Measurements from ENCODE around the gene ROR1. TPM values are rescaled to one million over a fixed set of nuclear protein-coding genes. Genes with fewer than 3 reads are reported as not detected.

The ROR1 gene
- total and polyA plus RNA-seq, 2 donors (not counting 1 experiment from before 2014, with no cell fraction given), result 0.46 to 16.0 TPM

GRCh38 chr1:63935143-63935542 is 161.3 kb downstream of the ROR1 start:
- Histone ChIP-seq H2AFZ (ENCODE audit: insufficient read depth, low read depth, low read length, poor library complexity, severe bottlenecking) (no peak overlapping the region), H3K4me1 (ENCODE audit: control insufficient read depth in 2 of 2, insufficient read depth in 2 of 2, low read length in 2 of 2) (peaks cover 0 to 5% of the 10 kb centered on the region in 2 donors), H3K9ac (ENCODE audit: low read length) (no peak overlapping the region), H3K27ac (ENCODE audit: low read length in 2 of 2) (no peak overlapping the region), H4K20me1 (ENCODE audit: control insufficient read depth, insufficient read depth, low read length, poor library complexity, severe bottlenecking) (no peaks in the 10 kb centered on the region), H3K4me3 (ENCODE audit: control extremely low read depth in 1 of 5, extremely low read depth in 1 of 5, insufficient read depth in 1 of 5, low read depth in 2 of 5, low read length in 4 of 5) (no peak overlapping the region), H3K4me2 (replicated peaks; ENCODE audit: low read depth, low read length, poor library complexity, severe bottlenecking) (no peak overlapping the region), H3K36me3 (replicated peaks in 1 of 2; ENCODE audit: control extremely low read depth in 1 of 2, control insufficient read depth in 1 of 2, extremely low read depth in 1 of 2, insufficient read depth in 2 of 2, low read length in 1 of 2) (no peaks in the 10 kb centered on the region), H3K9me3 (ENCODE audit: control extremely low read depth in 1 of 3, control insufficient read depth in 2 of 3, insufficient read depth in 1 of 3, low read length in 2 of 3) (no peaks in the 10 kb centered on the region), H3K27me3 (replicated peaks in 1 of 4; ENCODE audit: control extremely low read depth in 1 of 4, control insufficient read depth in 3 of 4, insufficient read depth in 4 of 4, low read length in 3 of 4) (no peaks in the 10 kb centered on the region), H3K79me2 (ENCODE audit: control insufficient read depth, insufficient read depth, low read length) (no peaks in the 10 kb centered on the region)
- intact Hi-C loops (cut with micrococcal nuclease), result no loop called here
- Mint-ChIP-seq H3K4me1 (peaks cover 5% of the 10 kb centered on the region), H3K27me3 (no peaks in the 10 kb centered on the region), H3K27ac (no peak overlapping the region), H3K4me3 (no peak overlapping the region), H3K9me3 (ENCODE audit: insufficient read depth) (no peaks in the 10 kb centered on the region)
- no peak for ATAC-seq (ENCODE audit: low read depth)
- ChIA-PET CTCF (interaction anchor here (0.6 to 1.6 kb wide), 5 partner anchors 19 to 244 kb away, joined by 3 to 4 read pairs (median 3); no protein-coding TSS in a partner anchor), POLR2A (no interaction called here)
- DNase-seq, result no peak
- no peak for TF ChIP-seq EZH2 (IDR thresholded peaks at IDR 0.05; ENCODE audit: borderline replicate concordance, insufficient read depth, low read depth, low read length, poor library complexity, severe bottlenecking)
- no peak for TF ChIP-seq CTCF (IDR thresholded peaks at IDR 0.05)
- WGBS (ENCODE audit: insufficient coverage), result no CpG with 5 or more reads among the region's 1 CpG

GRCh38 chr1:63935553-63935952 is 161.7 kb downstream of the ROR1 start:
- Histone ChIP-seq H3K9me3 (ENCODE audit: control extremely low read depth in 1 of 3, control insufficient read depth in 2 of 3, insufficient read depth in 1 of 3, low read length in 2 of 3) (no peaks in the 10 kb centered on the region), H4K20me1 (ENCODE audit: control insufficient read depth, insufficient read depth, low read length, poor library complexity, severe bottlenecking) (no peaks in the 10 kb centered on the region), H3K4me2 (replicated peaks; ENCODE audit: low read depth, low read length, poor library complexity, severe bottlenecking) (no peak overlapping the region), H3K79me2 (ENCODE audit: control insufficient read depth, insufficient read depth, low read length) (no peaks in the 10 kb centered on the region), H2AFZ (ENCODE audit: insufficient read depth, low read depth, low read length, poor library complexity, severe bottlenecking) (no peak overlapping the region), H3K9ac (ENCODE audit: low read length) (no peak overlapping the region), H3K27ac (ENCODE audit: low read length in 2 of 2) (no peak overlapping the region), H3K4me1 (ENCODE audit: control insufficient read depth in 2 of 2, insufficient read depth in 2 of 2, low read length in 2 of 2) (peaks cover 0 to 5% of the 10 kb centered on the region in 2 donors), H3K27me3 (replicated peaks in 1 of 4; ENCODE audit: control extremely low read depth in 1 of 4, control insufficient read depth in 3 of 4, insufficient read depth in 4 of 4, low read length in 3 of 4) (no peaks in the 10 kb centered on the region), H3K36me3 (replicated peaks in 1 of 2; ENCODE audit: control extremely low read depth in 1 of 2, control insufficient read depth in 1 of 2, extremely low read depth in 1 of 2, insufficient read depth in 2 of 2, low read length in 1 of 2) (no peaks in the 10 kb centered on the region), H3K4me3 (ENCODE audit: control extremely low read depth in 1 of 5, extremely low read depth in 1 of 5, insufficient read depth in 1 of 5, low read depth in 2 of 5, low read length in 4 of 5) (no peak overlapping the region)
- H3K27me3 Mint-ChIP-seq, result no peaks in the 10 kb centered on the region
- no peak overlapping the region for H3K27ac Mint-ChIP-seq
- no peak overlapping the region for H3K4me3 Mint-ChIP-seq
- ChIA-PET POLR2A (no interaction called here), CTCF (interaction anchor here (0.7 to 1.6 kb wide), 3 partner anchors 22 to 244 kb away, joined by 3 read pairs; no protein-coding TSS in a partner anchor)
- intact Hi-C loops (cut with micrococcal nuclease), result no loop called here
- ATAC-seq (ENCODE audit: low read depth) (no peak), DNase-seq (no peak)
- WGBS (ENCODE audit: insufficient coverage), result no CpG with 5 or more reads among the region's 1 CpG
- peaks cover 5% of the 10 kb centered on the region for H3K4me1 Mint-ChIP-seq
- H3K9me3 Mint-ChIP-seq (ENCODE audit: insufficient read depth), result no peaks in the 10 kb centered on the region
- TF ChIP-seq EZH2 (IDR thresholded peaks at IDR 0.05; ENCODE audit: borderline replicate concordance, insufficient read depth, low read depth, low read length, poor library complexity, severe bottlenecking) (no peak), CTCF (IDR thresholded peaks at IDR 0.05) (no peak)
